ENCODE results near the gene MCRS1. TPM values are rescaled to one million over a fixed set of nuclear protein-coding genes. Genes with fewer than 3 reads are reported as not detected.
A peak's percentile ranks its signal among the peaks of the same experiment; 100 is the strongest.
"Not testable (repeated sequence)": the region's sequence is repeated elsewhere in the genome, so short reads cannot be mapped to it uniquely, and the experiment has no call there.

The MCRS1 gene, protein sequence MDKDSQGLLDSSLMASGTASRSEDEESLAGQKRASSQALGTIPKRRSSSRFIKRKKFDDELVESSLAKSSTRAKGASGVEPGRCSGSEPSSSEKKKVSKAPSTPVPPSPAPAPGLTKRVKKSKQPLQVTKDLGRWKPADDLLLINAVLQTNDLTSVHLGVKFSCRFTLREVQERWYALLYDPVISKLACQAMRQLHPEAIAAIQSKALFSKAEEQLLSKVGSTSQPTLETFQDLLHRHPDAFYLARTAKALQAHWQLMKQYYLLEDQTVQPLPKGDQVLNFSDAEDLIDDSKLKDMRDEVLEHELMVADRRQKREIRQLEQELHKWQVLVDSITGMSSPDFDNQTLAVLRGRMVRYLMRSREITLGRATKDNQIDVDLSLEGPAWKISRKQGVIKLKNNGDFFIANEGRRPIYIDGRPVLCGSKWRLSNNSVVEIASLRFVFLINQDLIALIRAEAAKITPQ
- 94.4 TPM for total RNA-seq
- long read RNA-seq, transcript MCRS1-201 (15 exons, 1,928 nt) = major isoform, 87 of 193 reads
- long read RNA-seq, partial matches to known transcripts = 55 of 193 reads
- long read RNA-seq, other reads (novel, unspliced or antisense) = 47 of 193 reads

DNA sequence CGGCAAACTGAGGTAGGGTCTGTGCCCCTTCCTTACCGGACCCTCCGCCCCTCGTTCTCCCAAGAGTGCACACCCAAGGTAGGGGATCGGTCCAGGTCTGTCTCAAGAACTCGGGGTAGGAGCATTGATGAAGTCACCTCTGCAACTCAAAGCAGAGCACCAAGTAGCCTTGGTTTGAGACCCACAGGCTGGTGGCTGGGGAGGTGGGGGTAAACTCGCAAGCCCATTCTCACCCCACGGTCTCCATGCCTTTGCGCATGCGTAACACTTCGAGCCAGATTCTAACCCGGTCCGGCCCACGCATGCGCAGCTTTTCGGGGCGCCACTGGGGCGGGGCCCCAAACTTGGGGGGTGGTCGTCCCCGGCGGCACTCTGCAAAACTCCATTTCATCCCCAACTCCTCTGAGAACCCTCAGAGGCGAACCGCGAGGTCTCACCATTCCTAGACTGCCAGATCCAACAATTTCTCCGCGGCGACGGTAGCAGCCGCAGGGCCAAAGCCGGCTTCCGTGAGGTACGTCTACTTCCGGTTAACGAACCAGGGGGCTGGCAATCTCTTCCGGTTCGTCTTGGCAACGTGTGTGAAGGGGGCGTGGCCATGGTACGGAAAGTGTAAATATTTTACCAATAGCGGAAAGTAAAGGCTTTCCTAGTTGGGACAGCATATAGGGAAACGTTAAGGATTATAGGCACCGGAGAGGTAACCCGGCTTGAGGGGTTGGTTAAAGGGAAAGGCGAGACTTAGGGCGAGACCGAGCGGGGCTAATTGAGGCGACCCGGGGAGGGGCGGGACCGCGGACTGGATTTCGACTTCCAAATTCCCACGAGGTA lies at the start of gene MCRS1:
Gene MCRS1 (minus strand): TSS at position 532 of the 831 bp plus-strand sequence. CDS start 1,411 bp downstream, outside the sequence.
- DNase-seq = peak; percentile 89
- intact Hi-C loops (cut with micrococcal nuclease) = no loop called here
- ATAC-seq = peak; percentile 80

- no peak for ATAC-seq
- intact Hi-C loops (cut with micrococcal nuclease) = no loop called here
- no peak for DNase-seq
Observed at GRCh38 chr12:49616533-49617219, 48.7 kb upstream of the MCRS1 start.

DNA sequence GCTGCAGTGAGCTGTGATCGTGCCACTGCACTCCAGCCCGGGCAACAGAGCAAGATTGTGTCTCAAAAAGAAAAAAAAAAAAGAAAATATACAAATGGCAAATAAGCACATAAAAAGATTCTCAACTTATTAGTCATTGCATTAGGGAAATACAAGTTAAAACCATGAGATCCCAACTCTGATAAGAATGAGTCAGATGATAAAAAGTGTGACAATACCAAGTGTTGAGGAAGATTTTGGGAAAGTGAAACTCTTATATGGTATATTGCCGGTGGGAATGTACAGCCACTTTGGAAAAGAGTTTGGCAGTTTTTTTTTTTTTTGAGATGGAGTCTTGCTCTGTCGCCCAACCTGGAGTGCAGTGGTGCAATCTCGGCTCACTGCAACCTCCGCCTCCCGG lies 47.8 kb upstream of the MCRS1 start:
- DNase-seq (no peak), ATAC-seq (no peak)
- intact Hi-C loops (cut with micrococcal nuclease) = no loop called here

DNA sequence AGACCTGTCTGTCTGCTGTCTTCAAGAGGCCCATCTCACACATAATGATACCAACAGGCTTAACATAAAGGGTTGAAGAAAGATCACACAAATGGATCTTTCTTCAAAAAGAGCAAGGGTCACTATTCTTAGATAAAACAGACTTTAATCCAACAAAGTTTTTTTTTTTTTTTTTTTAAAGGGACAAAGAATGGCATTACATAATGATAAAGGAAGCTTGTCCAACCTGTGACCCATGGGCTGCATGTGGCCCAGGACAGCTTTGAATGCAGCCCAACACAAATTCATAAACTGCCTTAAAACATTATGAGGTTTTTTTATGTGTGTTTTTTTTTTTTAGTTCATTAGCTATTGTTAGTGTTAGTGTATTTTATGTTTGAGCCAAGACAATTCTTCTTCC lies 44.3 kb upstream of the MCRS1 start:
- DNase-seq = no peak
- intact Hi-C loops (cut with micrococcal nuclease) = no loop called here
- no peak for ATAC-seq

- intact Hi-C loops (cut with micrococcal nuclease); ATAC-seq; DNase-seq: not testable (repeated sequence)
Observed at GRCh38 chr12:49610785-49611184, 42.8 kb upstream of the MCRS1 start.

DNA sequence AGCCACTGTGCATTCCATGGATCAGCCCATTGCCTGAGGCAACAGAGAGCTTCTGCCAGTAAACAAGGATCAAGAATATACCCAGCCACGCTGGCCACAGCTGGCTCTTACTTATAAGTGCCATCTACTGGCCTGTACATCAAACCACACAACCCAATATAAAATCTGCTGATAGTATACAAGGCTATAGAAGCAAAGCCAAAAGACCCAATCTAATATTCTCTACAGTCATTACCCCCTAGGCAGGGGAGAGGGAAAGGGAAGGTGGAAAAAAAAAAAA lies 41.9 kb upstream of the MCRS1 start:
- intact Hi-C loops (cut with micrococcal nuclease) = no loop called here
- ATAC-seq = no peak
- no peak for DNase-seq

- ATAC-seq (no peak), DNase-seq (no peak)
- intact Hi-C loops (cut with micrococcal nuclease) = no loop called here
Observed at GRCh38 chr12:49609059-49609874, 41.3 kb upstream of the MCRS1 start.

- ATAC-seq; DNase-seq; intact Hi-C loops (cut with micrococcal nuclease): not testable (repeated sequence)
Observed at GRCh38 chr12:49605539-49605938, 37.6 kb upstream of the MCRS1 start, which contains the start of gene FAM186B. Gene FAM186B, minus strand, starts transcription at chr12:49605639. Its CDS starts 162 bp downstream, at chr12:49605477.

DNA sequence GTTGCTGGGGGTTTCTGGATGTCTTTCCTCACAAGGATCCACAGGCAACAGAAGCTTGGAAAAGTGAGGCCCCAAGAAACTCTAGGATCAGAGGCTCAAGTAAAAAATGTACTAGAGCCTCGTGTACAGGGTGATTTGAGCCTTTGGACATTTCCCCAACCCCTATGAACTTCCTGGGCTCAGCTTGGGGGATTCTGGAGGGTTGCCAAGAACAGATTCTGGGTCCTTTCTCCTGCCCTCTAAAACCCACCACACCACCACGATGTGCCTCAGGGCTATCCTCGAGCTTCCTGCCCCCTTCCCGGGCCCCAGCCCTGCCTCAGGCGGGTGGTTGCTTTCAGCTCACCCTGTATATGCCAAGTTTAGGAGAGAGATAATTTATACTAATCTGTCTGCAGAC lies 36.9 kb upstream of the MCRS1 start:
- ATAC-seq (no peak), DNase-seq (no peak)
- intact Hi-C loops (cut with micrococcal nuclease) = no loop called here

DNA sequence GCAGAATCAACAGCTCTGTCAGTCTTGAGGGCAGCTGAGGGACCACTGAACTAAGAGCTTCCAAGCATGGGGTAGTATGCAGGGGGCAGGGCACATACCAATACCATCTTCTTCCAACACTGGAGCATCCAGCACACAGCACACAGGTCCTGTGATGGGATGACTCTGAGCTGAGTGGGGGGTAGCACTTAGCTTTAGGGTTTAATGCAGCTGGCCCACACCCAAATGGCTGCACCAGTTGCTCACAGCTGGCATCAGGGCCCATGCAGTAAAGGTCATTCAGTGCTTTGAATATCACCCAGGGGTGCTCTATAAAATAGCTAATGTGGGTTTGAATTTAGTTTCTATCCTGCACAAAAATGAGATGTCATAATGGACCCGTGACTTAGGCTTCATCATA lies 35.8 kb upstream of the MCRS1 start:
- intact Hi-C loops (cut with micrococcal nuclease) = no loop called here
- DNase-seq (no peak), ATAC-seq (no peak)

- ATAC-seq (no peak), DNase-seq (no peak)
- intact Hi-C loops (cut with micrococcal nuclease) = no loop called here
Observed at GRCh38 chr12:49599961-49600360, 32.0 kb upstream of the MCRS1 start.

- DNase-seq (no peak), ATAC-seq (no peak)
- intact Hi-C loops (cut with micrococcal nuclease) = no loop called here
Observed at GRCh38 chr12:49598527-49598926, 30.6 kb upstream of the MCRS1 start.

- DNase-seq (peak; percentile 80), ATAC-seq (peak; percentile 70)
- intact Hi-C loops (cut with micrococcal nuclease) = no loop called here
Observed at GRCh38 chr12:49588721-49589516, 21.0 kb upstream of the MCRS1 start.

DNA sequence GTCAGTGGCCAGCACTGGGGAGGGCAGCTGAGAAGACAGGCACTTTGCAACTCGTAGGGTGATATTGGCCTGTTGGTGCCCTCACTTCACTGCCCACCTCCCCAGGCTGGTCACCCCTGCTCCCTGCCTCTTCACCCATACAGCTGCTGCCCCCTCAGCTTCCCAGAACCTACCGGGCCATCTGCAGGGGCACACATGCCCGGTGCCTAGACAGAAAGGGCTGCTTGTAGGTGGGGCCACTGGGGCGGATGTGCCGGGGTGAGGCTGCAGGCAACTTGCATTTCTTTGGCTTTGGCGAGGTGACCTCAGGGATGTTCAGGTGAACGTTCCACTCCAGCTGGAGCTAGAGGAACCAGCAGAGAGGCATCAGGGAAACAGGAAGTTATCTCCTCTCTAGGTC lies 20.3 kb upstream of the MCRS1 start:
- DNase-seq (no peak), ATAC-seq (no peak)
- intact Hi-C loops (cut with micrococcal nuclease) = no loop called here

- ATAC-seq (no peak), DNase-seq (no peak)
- intact Hi-C loops (cut with micrococcal nuclease) = no loop called here
Observed at GRCh38 chr12:49587174-49587908, 19.4 kb upstream of the MCRS1 start.

GRCh38 chr12:49585477-49586459 lies 17.8 kb upstream of the MCRS1 start:
- intact Hi-C loops (cut with micrococcal nuclease) = no loop called here
- ATAC-seq (no peak), DNase-seq (no peak)
